Caco-2 (cell line): ENCODE measurements around the gene JAK1. TPM values are rescaled to one million over a fixed set of nuclear protein-coding genes. Genes with fewer than 3 reads are reported as not detected.

Experiments used
- BruUV-seq: library from RNA; stranded (reverse); fragments of 400-500 nt; replicated peaks from 2 replicates; lab custom pipeline; 2021; lab: Mats Ljungman, UMichigan
- CTCF ChIA-PET: fragments of 300-600 bp; sonication (Branson Sonifier 250); formaldehyde crosslinking; loops from one replicate; lab custom pipeline; 2022; ENCODE audit warnings: antibody characterized with exemption; lab: Charles Lee
- POLR2A ChIA-PET: fragments of 300-600 bp; sonication (Branson Sonifier 250); formaldehyde crosslinking; loops from one replicate; lab custom pipeline; 2022; ENCODE audit warnings: antibody characterized with exemption; lab: Charles Lee
- DNase-seq, 2 experiments: peaks; one replicate each; pipeline versions ENCODE4 v3.0.0 to v3.0.0-alpha.2; 2020 to 2022
- H3K27me3 ChIP-seq: replicated peaks from 2 replicates; pipeline ENCODE4 v1.6.0; 2011; ENCODE audit warnings: low read length; ENCODE audit not compliant: control insufficient read depth, insufficient read depth
- H3K36me3 ChIP-seq: 2 replicates; pipeline ENCODE4 v1.5.1; 2011; ENCODE audit warnings: low read length; ENCODE audit not compliant: control insufficient read depth, insufficient read depth
- H3K4me1 ChIP-seq: fragments of 250-450 bp; sonication (Bioruptor Pico); 2 replicates; pipeline ENCODE4 v1.5.1; 2020; ENCODE audit warnings: mild to moderate bottlenecking
- H3K4me3 ChIP-seq: 2 replicates; pipeline ENCODE4 v1.5.1; 2011; ENCODE audit warnings: low read depth, mild to moderate bottlenecking, control low read depth, low read length
- H3K9me3 ChIP-seq: fragments of 250-450 bp; sonication (Bioruptor Pico); 2 replicates; pipeline ENCODE4 v1.5.1; 2020; ENCODE audit warnings: mild to moderate bottlenecking, moderate library complexity
- H3K27ac Mint-ChIP-seq: one replicate; pipeline ENCODE4 v1.8.0; 2022; ENCODE audit warnings: mixed read lengths; ENCODE audit not compliant: unreplicated experiment
- H3K27me3 Mint-ChIP-seq: one replicate; pipeline ENCODE4 v1.8.0; 2022; ENCODE audit warnings: mixed read lengths; ENCODE audit not compliant: insufficient read depth, unreplicated experiment
- H3K36me3 Mint-ChIP-seq: one replicate; pipeline ENCODE4 v1.8.0; 2022; ENCODE audit warnings: mild to moderate bottlenecking, mixed read lengths; ENCODE audit not compliant: insufficient read depth, unreplicated experiment
- H3K4me1 Mint-ChIP-seq: one replicate; pipeline ENCODE4 v1.8.0; 2022; ENCODE audit warnings: low read depth, mixed read lengths; ENCODE audit not compliant: unreplicated experiment
- H3K4me3 Mint-ChIP-seq: one replicate; pipeline ENCODE4 v1.8.0; 2022; ENCODE audit warnings: mild to moderate bottlenecking, moderate library complexity, mixed read lengths; ENCODE audit not compliant: unreplicated experiment
- H3K9me3 Mint-ChIP-seq: one replicate; pipeline ENCODE4 v1.8.0; 2022; ENCODE audit warnings: mixed read lengths; ENCODE audit not compliant: unreplicated experiment
- CTCF ChIP-seq, 2 experiments: fragments of 200-600 bp in 1 of 2; IDR thresholded peaks; 1 replicate in 1 of 2; 2 replicates in 1 of 2; pipeline versions ENCODE4 v1.5.1 to v1.8.0; 2011 to 2022; ENCODE audit warnings: antibody characterized with exemption in 1 of 2, control low read depth in 1 of 2, inconsistent platforms in 1 of 2, low read depth in 1 of 2, low read length in 1 of 2, mild to moderate bottlenecking in 1 of 2, moderate library complexity in 1 of 2; ENCODE audit not compliant: insufficient read depth in 1 of 2, severe bottlenecking in 1 of 2, unreplicated experiment in 1 of 2
- intact Hi-C: fragments of 100-400 bp; cut with micrococcal nuclease; formaldehyde crosslinking; loops from one replicate; pipeline ENCODE4 v1.10.0; 2022; ENCODE audit not compliant: unreplicated experiment
- total RNA-seq: library from RNA; stranded (reverse); gene quantifications from 2 replicates; pipeline ENCODE4 v1.2.3, GENCODE V29; 2022

JAK1 gene
- total RNA-seq, 1 experiment from 2014 or later = 35.5 TPM

GRCh38 chr1:64885648-64886047 lies 80.7 kb downstream of the JAK1 start:
- Mint-ChIP-seq H3K36me3 (no peaks in the 10 kb centered on the region), H3K27ac (no peak overlapping the region), H3K27me3 (no peaks in the 10 kb centered on the region), H3K9me3 (no peaks in the 10 kb centered on the region), H3K4me3 (no peak overlapping the region), H3K4me1 (no peaks in the 10 kb centered on the region)
- no TSS peak for BruUV-seq
- CTCF ChIA-PET = no interaction called here
- H3K36me3 ChIP-seq = no peaks in the 10 kb centered on the region
- H3K9me3 ChIP-seq = no peaks in the 10 kb centered on the region
- H3K27me3 ChIP-seq = no peaks in the 10 kb centered on the region
- POLR2A ChIA-PET = no interaction called here
- H3K4me3 ChIP-seq = no peak overlapping the region
- intact Hi-C loops = no loop called here
- no peak for TF ChIP-seq CTCF (IDR thresholded peaks at IDR 0.05; ENCODE audit: insufficient read depth in 1 of 2, low read depth in 1 of 2, low read length in 1 of 2, severe bottlenecking in 1 of 2, unreplicated experiment in 1 of 2)
- no peak for DNase-seq
- no peaks in the 10 kb centered on the region for H3K4me1 ChIP-seq

- BruUV-seq = no TSS peak
- intact Hi-C loops = no loop called here
- no peaks in the 10 kb centered on the region for H3K27me3 Mint-ChIP-seq
Observed at GRCh38 chr1:64884261-64885040, 81.9 kb downstream of the JAK1 start.

GRCh38 chr1:64882574-64883255 lies 83.6 kb downstream of the JAK1 start:
- Mint-ChIP-seq H3K36me3 (peaks cover 6% of the 10 kb centered on the region), H3K9me3 (no peaks in the 10 kb centered on the region), H3K4me3 (no peak overlapping the region), H3K27ac (no peak overlapping the region), H3K4me1 (no peaks in the 10 kb centered on the region), H3K27me3 (no peaks in the 10 kb centered on the region)
- H3K36me3 ChIP-seq = no peaks in the 10 kb centered on the region
- H3K4me3 ChIP-seq = no peak overlapping the region
- ChIA-PET POLR2A (no interaction called here), CTCF (no interaction called here)
- H3K9me3 ChIP-seq = no peaks in the 10 kb centered on the region
- no peak for TF ChIP-seq CTCF (IDR thresholded peaks at IDR 0.05; ENCODE audit: insufficient read depth in 1 of 2, low read depth in 1 of 2, low read length in 1 of 2, severe bottlenecking in 1 of 2, unreplicated experiment in 1 of 2)
- DNase-seq = no peak
- H3K4me1 ChIP-seq = no peaks in the 10 kb centered on the region
- BruUV-seq = no TSS peak
- no peaks in the 10 kb centered on the region for H3K27me3 ChIP-seq
- intact Hi-C loops = no loop called here

More at GRCh38 chr1:64884261-64885040, 81.9 kb downstream of the JAK1 start:
- H3K27ac Mint-ChIP-seq = no peak overlapping the region
- H3K4me3 Mint-ChIP-seq = no peak overlapping the region
- no peaks in the 10 kb centered on the region for H3K9me3 Mint-ChIP-seq
- H3K36me3 ChIP-seq = no peaks in the 10 kb centered on the region
- no peak for TF ChIP-seq CTCF (IDR thresholded peaks at IDR 0.05; ENCODE audit: insufficient read depth in 1 of 2, low read depth in 1 of 2, low read length in 1 of 2, severe bottlenecking in 1 of 2, unreplicated experiment in 1 of 2)
- no peaks in the 10 kb centered on the region for H3K27me3 ChIP-seq
- no peaks in the 10 kb centered on the region for H3K9me3 ChIP-seq
- no peak overlapping the region for H3K4me3 ChIP-seq
- DNase-seq = no peak
- POLR2A ChIA-PET = no interaction called here
- CTCF ChIA-PET = no interaction called here
- no peaks in the 10 kb centered on the region for H3K36me3 Mint-ChIP-seq
- no peaks in the 10 kb centered on the region for H3K4me1 Mint-ChIP-seq
- H3K4me1 ChIP-seq = no peaks in the 10 kb centered on the region
